Thoracic aorta (tissue), 2 donors: ENCODE data around the gene KBTBD4. TPM values are rescaled to one million over a fixed set of nuclear protein-coding genes. Genes with fewer than 3 reads are reported as not detected.
A peak's percentile ranks its signal among the peaks of the same experiment; 100 is the strongest.

Experiments
- ATAC-seq: fragments of 150-250 bp; one replicate; pipeline ENCODE4 v1.8.0; 2017; ENCODE audit warnings: low read depth; ENCODE audit not compliant: insufficient number of reproducible peaks, low FRiP score
- DNase-seq: peaks from one replicate; pipeline ENCODE4 v3.0.0-alpha.2; 2020; ENCODE audit warnings: low spot score
- H3K27ac ChIP-seq, 2 donors: fragments of 200-600 bp; sonication (generic); 1 replicate in 1 of 2; 2 replicates in 1 of 2; pipeline ENCODE4 v1.5.1; 2016; ENCODE audit warnings: mild to moderate bottlenecking in 2 of 2, moderate library complexity in 2 of 2
- H3K27me3 ChIP-seq: fragments of 200-600 bp; sonication (generic); replicated peaks from 2 replicates; pipeline ENCODE4 v1.6.0; 2016; ENCODE audit warnings: mild to moderate bottlenecking; ENCODE audit not compliant: insufficient read depth
- H3K36me3 ChIP-seq: fragments of 200-600 bp; sonication (generic); one replicate; pipeline ENCODE4 v1.5.1; 2016
- H3K4me1 ChIP-seq, 2 donors: fragments of 200-600 bp; sonication (generic); 1 replicate in 1 of 2; 2 replicates in 1 of 2; pipeline versions ENCODE4 v1.5.1 to v1.6.0; 2016; ENCODE audit warnings: low read depth in 2 of 2, mild to moderate bottlenecking in 1 of 2; ENCODE audit not compliant: control insufficient read depth in 1 of 2
- H3K4me3 ChIP-seq: fragments of 200-600 bp; sonication (generic); 2 replicates; pipeline ENCODE4 v1.5.1; 2016; ENCODE audit warnings: mild to moderate bottlenecking
- H3K9me3 ChIP-seq: fragments of 200-600 bp; sonication (generic); 2 replicates; pipeline ENCODE4 v1.5.1; 2016
- CTCF ChIP-seq: fragments of 200-600 bp; sonication (generic); IDR thresholded peaks from one replicate; pipeline ENCODE4 v1.5.1; 2019; ENCODE audit warnings: antibody characterized with exemption
- total RNA-seq, 2 donors: library from RNA; depleted of rRNA; stranded (reverse); fragments of >200 nt; gene quantifications; one replicate each; pipeline versions ENCODE4 v1.1.0 to v1.2.3, GENCODE V29; 2016

KBTBD4 gene
- total RNA-seq, 2 donors from 2014 or later, result 14.9 to 19.1 TPM

GRCh38 chr11:47538741-47539565 lies 39.8 kb downstream of the KBTBD4 start:
- DNase-seq (no peak), ATAC-seq (no peak)
- Histone ChIP-seq H3K4me3 (no peak overlapping the region), H3K27ac (no peak overlapping the region), H3K4me1 (peaks cover 31 to 61% of the 10 kb centered on the region in 2 donors), H3K36me3 (no peaks in the 10 kb centered on the region), H3K9me3 (no peaks in the 10 kb centered on the region), H3K27me3 (no peaks in the 10 kb centered on the region)
- no peak for TF ChIP-seq CTCF

DNA sequence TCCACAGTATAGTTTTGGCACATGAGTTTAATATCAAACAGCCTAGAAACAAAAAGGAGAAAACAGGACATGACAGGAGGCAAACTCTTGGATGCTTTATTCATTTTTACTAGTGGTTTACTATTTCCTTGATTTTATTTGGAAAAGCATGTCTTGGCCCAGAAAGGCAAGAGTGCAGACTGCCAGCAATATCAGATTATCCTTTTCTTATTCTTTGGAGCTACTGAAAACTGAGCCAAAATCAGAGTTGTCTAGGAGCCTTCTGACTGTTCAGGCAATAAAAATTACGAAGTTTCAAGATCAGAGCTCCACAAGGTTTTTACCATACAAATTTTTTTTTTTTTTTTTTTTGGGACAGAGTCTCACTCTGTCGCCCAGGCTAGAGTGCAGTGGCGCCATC lies 41.9 kb downstream of the KBTBD4 start:
- Histone ChIP-seq H3K36me3 (no peaks in the 10 kb centered on the region), H3K4me3 (no peak overlapping the region), H3K9me3 (no peaks in the 10 kb centered on the region), H3K27ac (no peak overlapping the region), H3K27me3 (no peaks in the 10 kb centered on the region), H3K4me1 (peaks cover 44 to 79% of the 10 kb centered on the region in 2 donors)
- ATAC-seq (no peak), DNase-seq (no peak)
- TF ChIP-seq CTCF, result no peak

GRCh38 chr11:47534704-47535251 lies 44.0 kb downstream of the KBTBD4 start:
- Histone ChIP-seq H3K27me3 (no peaks in the 10 kb centered on the region), H3K27ac (peak overlapping the region in 1 of 2 donors; percentile 36), H3K36me3 (no peaks in the 10 kb centered on the region), H3K4me1 (peaks cover 47 to 81% of the 10 kb centered on the region in 2 donors), H3K9me3 (no peaks in the 10 kb centered on the region), H3K4me3 (no peak overlapping the region)
- ATAC-seq, result no peak
- TF ChIP-seq CTCF, result no peak
- no peak for DNase-seq

DNA sequence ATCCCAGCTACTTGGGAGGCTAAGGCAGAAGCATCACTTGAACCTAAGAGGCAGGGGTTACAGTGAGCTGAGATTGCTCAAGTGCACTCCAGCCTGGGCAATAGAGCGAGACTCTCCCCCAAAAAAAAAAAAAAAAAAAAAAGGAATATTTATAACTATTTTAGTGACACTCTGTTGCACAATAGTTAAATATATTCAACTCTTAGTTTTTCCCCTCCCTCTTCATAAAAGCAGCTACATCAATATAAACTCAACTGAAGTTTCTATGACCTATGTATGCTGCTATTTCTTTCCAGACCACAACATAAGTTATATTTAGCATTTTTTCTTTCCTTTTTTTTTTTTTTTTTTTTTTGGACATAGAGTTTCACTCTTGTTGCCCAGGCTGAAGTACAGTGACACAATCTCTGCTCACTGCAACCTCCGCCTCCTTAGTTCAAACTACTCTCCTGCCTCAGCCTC lies 45.0 kb downstream of the KBTBD4 start:
- H3K27ac ChIP-seq, result peak overlapping the region; percentile 49 to 70

More for the DNA sequence above, 45.0 kb downstream of the KBTBD4 start:
- Histone ChIP-seq H3K27me3 (no peaks in the 10 kb centered on the region), H3K4me1 (peaks cover 43 to 75% of the 10 kb centered on the region in 2 donors), H3K9me3 (no peaks in the 10 kb centered on the region), H3K4me3 (peak overlapping the region; percentile 16), H3K36me3 (no peaks in the 10 kb centered on the region)
- TF ChIP-seq CTCF, result no peak
- DNase-seq (no peak), ATAC-seq (no peak)
